ENCODE data around the gene CHMP6. TPM values are rescaled to one million over a fixed set of nuclear protein-coding genes. Genes with fewer than 3 reads are reported as not detected.

CHMP6 gene
- total RNA-seq, 1 donor from 2014 or later: 31.1 TPM

GRCh38 chr17:81040791-81041337 is 49.2 kb downstream of the CHMP6 start:
- Mint-ChIP-seq H3K27ac (ENCODE audit: unreplicated experiment) (peak overlapping the region; percentile 75), H3K27me3 (ENCODE audit: unreplicated experiment) (no peaks in the 10 kb centered on the region), H3K9me3 (ENCODE audit: unreplicated experiment) (no peaks in the 10 kb centered on the region), H3K36me3 (ENCODE audit: unreplicated experiment) (peaks cover 2% of the 10 kb centered on the region), H3K4me1 (ENCODE audit: unreplicated experiment) (peaks cover 78% of the 10 kb centered on the region), H3K4me3 (ENCODE audit: unreplicated experiment) (no peak overlapping the region)
- no peak for DNase-seq (ENCODE audit: extremely low spot score, unreplicated experiment)
- peak; percentile 48 for TF ChIP-seq CTCF (IDR thresholded peaks at IDR 0.05)

- no peak for DNase-seq (ENCODE audit: extremely low spot score, unreplicated experiment)
- peak overlapping the region; percentile 47 for H3K27ac Mint-ChIP-seq (ENCODE audit: unreplicated experiment)
- H3K27me3 Mint-ChIP-seq (ENCODE audit: unreplicated experiment): no peaks in the 10 kb centered on the region
- no peaks in the 10 kb centered on the region for H3K9me3 Mint-ChIP-seq (ENCODE audit: unreplicated experiment)
- no peak for TF ChIP-seq CTCF (IDR thresholded peaks at IDR 0.05)
- H3K4me1 Mint-ChIP-seq (ENCODE audit: unreplicated experiment): peaks cover 64% of the 10 kb centered on the region
- no peak overlapping the region for H3K4me3 Mint-ChIP-seq (ENCODE audit: unreplicated experiment)
- peaks cover 2% of the 10 kb centered on the region for H3K36me3 Mint-ChIP-seq (ENCODE audit: unreplicated experiment)
These were observed 51.0 kb downstream of the CHMP6 start for GRCh38 chr17:81042606-81043005.

GRCh38 chr17:81043319-81043724 is 51.7 kb downstream of the CHMP6 start:
- Mint-ChIP-seq H3K4me1 (ENCODE audit: unreplicated experiment) (peaks cover 57% of the 10 kb centered on the region), H3K9me3 (ENCODE audit: unreplicated experiment) (no peaks in the 10 kb centered on the region), H3K4me3 (ENCODE audit: unreplicated experiment) (peak overlapping the region; percentile 61), H3K36me3 (ENCODE audit: unreplicated experiment) (no peaks in the 10 kb centered on the region), H3K27ac (ENCODE audit: unreplicated experiment) (peak overlapping the region; percentile 96), H3K27me3 (ENCODE audit: unreplicated experiment) (no peaks in the 10 kb centered on the region)
- TF ChIP-seq CTCF (IDR thresholded peaks at IDR 0.05): no peak
- DNase-seq (ENCODE audit: extremely low spot score, unreplicated experiment): no peak

GRCh38 chr17:81043725-81044427 is 52.2 kb downstream of the CHMP6 start:
- Mint-ChIP-seq H3K9me3 (ENCODE audit: unreplicated experiment) (no peaks in the 10 kb centered on the region), H3K4me1 (ENCODE audit: unreplicated experiment) (peaks cover 59% of the 10 kb centered on the region)

More at GRCh38 chr17:81043725-81044427, 52.2 kb downstream of the CHMP6 start:
- H3K27me3 Mint-ChIP-seq (ENCODE audit: unreplicated experiment): no peaks in the 10 kb centered on the region
- TF ChIP-seq CTCF (IDR thresholded peaks at IDR 0.05): no peak
- H3K36me3 Mint-ChIP-seq (ENCODE audit: unreplicated experiment): no peaks in the 10 kb centered on the region
- peak overlapping the region; percentile 61 for H3K4me3 Mint-ChIP-seq (ENCODE audit: unreplicated experiment)
- no peak for DNase-seq (ENCODE audit: extremely low spot score, unreplicated experiment)
- H3K27ac Mint-ChIP-seq (ENCODE audit: unreplicated experiment): peak overlapping the region; percentile 96
